GM18499 (cell line): ENCODE measurements around the gene CDT1.
"Not testable (repeated sequence)": the region's sequence is repeated elsewhere in the genome, so short reads cannot be mapped to it uniquely, and the experiment has no call there.

Experiments used
- ATAC-seq: cut with Tn5 transposase; IDR thresholded peaks from one replicate; pipeline ENCODE4 v1.9.1; 2021; ENCODE audit warnings: moderate number of reproducible peaks; ENCODE audit not compliant: insufficient read depth, unreplicated experiment

Gene CDT1

GRCh38 chr16:88815901-88816589 lies 12.5 kb downstream of the CDT1 start:
- ATAC-seq, result no peak

GRCh38 chr16:88816736-88817535 lies 13.3 kb downstream of the CDT1 start:
- ATAC-seq, result no peak

- ATAC-seq, result no peak
Measured at GRCh38 chr16:88817785-88818574, 14.4 kb downstream of the CDT1 start.

- no peak for ATAC-seq
Measured at GRCh38 chr16:88818575-88818874, 14.9 kb downstream of the CDT1 start.

DNA sequence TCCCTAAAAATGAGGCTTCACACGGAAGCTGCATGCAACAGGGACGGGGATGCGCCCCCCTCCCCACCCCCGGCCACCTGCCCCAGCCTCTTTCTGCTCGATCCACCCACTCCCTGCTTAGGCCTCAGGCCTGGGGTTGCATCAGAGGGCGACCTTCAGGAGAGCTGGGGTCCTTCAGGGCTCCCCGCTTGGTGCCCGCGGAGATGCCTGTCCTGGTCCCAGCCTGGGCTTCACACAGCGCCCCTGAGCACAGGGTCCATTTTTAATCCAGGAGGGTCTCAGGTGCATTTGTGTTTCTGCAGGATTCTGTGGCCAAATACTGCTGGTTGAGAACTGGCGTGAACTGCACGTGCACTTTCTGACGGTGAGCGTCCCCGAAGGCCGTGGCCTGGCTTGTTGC lies 15.5 kb downstream of the CDT1 start:
- no peak for ATAC-seq

GRCh38 chr16:88820385-88821025 lies 16.9 kb downstream of the CDT1 start:
- ATAC-seq, result no peak

- ATAC-seq, result no peak
Measured at GRCh38 chr16:88821168-88821850, 17.7 kb downstream of the CDT1 start.

- no peak for ATAC-seq
Measured at GRCh38 chr16:88822281-88823040, 18.9 kb downstream of the CDT1 start.

- not testable (repeated sequence) for ATAC-seq
Measured at GRCh38 chr16:88823646-88824045, 20.1 kb downstream of the CDT1 start.

DNA sequence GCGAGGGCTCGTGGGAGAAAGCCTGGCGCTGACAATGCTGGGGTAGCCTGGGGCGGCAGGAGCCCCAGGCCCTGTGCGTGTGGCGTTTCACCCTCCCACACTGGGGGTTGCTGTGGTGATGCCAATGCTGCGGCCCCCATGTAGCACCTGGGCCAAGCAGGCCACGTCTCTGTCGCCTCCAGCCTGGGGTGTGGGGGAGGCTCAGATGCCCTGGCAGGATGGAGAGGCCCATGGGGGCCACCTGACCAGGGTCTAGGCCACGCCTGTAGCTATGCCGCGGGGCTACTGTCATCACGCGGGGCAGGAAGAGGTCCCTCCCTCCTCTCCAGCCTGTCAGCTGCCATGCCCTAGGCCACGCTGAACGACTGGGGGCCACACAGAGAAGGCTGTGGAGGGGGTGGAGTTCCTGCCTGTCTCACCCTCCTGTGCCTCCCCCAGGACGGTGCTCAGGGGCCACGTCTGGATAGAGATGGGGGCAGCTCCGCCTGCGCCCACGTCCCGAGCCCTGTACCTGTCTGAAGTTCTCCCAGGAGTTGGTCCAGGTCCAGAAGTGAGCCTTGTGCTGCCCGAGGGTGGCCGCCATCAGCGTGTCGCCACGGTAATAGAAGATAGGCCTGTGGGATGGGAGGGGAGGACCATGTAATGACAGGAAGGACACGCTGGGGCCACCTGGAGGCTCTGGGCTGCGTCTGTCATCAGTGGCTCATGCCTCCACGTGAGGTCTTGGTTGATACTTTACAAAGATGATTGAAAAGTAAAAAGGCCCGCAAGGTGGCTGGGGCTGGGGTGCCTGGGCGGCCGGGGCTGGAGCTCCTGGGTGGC lies 20.9 kb downstream of the CDT1 start:
- no peak for ATAC-seq

DNA sequence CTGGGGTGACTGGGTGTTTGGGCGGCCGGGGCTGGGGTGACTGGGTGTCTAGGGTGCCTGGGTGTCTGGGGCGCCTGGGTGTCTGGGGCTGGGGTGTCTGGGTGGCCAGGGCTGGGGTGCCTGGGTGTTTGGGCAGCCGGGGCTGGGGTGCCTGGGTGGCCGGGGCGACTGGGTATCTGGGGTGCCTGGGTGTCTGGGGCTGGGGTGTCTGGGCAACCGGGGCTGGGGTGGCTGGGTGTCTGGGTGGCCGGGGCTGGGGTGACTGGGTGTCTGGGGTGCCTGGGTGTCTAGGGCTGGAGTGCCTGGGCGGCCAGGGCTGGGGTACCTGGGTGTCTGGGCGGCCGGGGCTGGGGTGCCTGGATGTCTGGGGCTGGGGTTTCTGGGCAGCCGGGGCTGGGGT lies 21.6 kb downstream of the CDT1 start:
- no peak for ATAC-seq

- no peak for ATAC-seq
Measured at GRCh38 chr16:88826070-88826840, 22.7 kb downstream of the CDT1 start.

DNA sequence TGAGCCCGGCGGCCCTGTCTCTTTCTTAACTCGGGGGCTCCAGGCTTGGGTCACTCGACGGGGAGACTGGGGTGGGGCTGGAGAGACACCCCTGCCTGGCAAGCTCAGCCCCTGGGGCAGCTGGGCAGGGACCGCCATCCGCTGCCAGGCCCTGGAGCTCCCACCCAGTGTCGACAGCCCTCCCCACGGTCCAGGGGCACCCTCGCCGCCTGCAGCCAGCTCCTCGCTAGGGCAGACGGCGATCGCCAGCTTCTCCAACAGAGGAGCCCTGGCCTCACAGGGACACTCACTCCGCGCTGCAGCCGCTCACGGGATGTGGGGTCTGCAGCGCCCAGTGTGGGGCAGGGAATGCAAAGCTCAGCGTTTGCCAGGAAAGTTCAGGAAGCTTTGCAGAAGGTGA lies 24.1 kb downstream of the CDT1 start:
- ATAC-seq, result no peak

DNA sequence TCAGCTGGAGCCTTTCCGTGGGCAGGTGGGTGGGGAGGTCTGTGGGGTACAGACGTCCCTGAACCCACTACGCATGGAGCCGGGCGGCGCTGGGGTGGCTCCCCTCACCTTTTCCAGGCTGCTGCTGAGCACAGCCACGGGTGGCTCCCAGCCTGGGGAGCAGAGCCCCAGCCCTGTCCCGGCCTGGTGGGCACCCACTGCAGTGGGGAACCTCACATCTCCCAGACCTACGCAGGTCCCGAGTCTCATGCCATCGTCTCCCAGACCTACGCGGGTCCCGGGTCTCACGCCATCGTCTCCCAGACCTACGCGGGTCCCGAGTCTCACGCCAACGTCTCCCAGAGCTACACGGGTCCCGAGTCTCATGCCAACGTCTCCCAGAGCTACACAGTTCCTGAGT lies 25.1 kb downstream of the CDT1 start:
- ATAC-seq, result no peak

DNA sequence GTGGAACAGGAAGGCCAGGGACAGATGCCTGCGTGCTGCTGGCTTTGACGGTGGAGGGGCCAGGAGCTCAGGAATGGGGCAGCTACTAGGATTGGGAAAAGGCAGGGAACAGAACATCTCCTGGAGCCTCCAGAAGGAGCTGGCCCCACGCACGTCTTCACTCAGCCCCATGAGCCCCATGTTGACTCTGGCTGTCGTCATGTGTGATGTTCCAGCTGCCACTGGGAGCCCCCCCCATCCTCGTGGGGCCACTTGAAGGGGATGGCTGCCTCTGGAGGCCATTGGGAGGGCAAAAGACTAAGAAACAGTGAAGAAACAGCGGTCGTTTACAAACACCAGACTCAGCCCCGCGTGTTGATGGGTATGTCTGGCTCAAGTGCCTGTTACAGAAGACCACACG lies 26.7 kb downstream of the CDT1 start:
- no peak for ATAC-seq

DNA sequence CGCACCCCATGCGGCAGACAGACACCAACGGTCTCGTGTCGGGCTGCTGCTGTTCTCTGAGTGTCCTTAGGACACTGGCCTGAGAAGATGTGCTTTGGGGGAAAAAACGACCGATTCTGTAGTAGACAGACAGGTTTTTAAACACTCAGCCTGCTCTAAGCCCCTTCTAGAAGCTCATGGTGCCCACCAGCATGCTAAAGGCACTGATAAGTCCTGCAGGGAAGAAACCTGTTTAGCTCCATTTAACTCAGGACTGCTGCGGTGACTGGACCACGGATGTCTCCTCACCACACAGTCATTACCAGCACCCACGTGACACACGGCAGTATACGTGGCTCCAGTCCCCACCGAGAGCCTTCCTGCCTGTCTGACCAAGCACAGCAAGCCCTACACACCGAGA lies 27.2 kb downstream of the CDT1 start:
- no peak for ATAC-seq

DNA sequence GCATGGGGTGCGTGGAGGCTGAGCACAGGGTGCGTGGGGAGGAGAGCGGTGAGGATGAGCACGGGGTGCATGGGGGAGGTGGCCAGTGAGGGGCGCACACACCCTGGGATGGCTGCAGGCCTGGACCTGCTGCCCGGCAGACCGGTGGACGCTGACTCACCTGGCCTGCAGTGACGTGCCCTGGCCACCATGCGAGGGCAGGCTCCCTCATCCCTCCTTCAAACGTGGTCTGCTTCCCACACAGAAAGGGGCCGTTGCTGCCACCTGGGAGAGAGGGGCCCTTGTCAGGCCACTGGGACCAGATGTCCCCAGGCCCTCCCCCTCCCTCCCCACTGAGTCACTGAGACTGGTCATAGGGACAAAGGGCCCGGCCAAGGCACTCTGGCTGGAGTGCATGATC lies 28.2 kb downstream of the CDT1 start:
- ATAC-seq, result no peak

GRCh38 chr16:88833086-88833485 lies 29.5 kb downstream of the CDT1 start:
- no peak for ATAC-seq
